Thyroid gland (tissue), 4 donors: ENCODE results near the gene ASXL1. TPM values are rescaled to one million over a fixed set of nuclear protein-coding genes. Genes with fewer than 3 reads are reported as not detected.
A peak's percentile ranks its signal among the peaks of the same experiment; 100 is the strongest.

Experiments used
- DNase-seq, 2 donors: peaks; one replicate each; pipeline ENCODE4 v3.0.0-alpha.2; 2019
- H3K27ac ChIP-seq, 3 donors: fragments of 200-600 bp; sonication (generic); 1 replicate in 2 of 3; 2 replicates in 1 of 3; pipeline ENCODE4 v1.5.1; 2016 to 2019; ENCODE audit warnings: mild to moderate bottlenecking in 1 of 3, moderate library complexity in 1 of 3
- H3K27me3 ChIP-seq: fragments of 200-600 bp; sonication (generic); one replicate; pipeline ENCODE4 v1.5.1; 2019
- H3K36me3 ChIP-seq, 2 donors: fragments of 200-600 bp; sonication (generic); one replicate each; pipeline ENCODE4 v1.5.1; 2016 to 2019
- H3K4me1 ChIP-seq, 2 donors: fragments of 200-600 bp; sonication (generic); one replicate each; pipeline ENCODE4 v1.5.1; 2017 to 2019
- H3K4me3 ChIP-seq, 3 donors: fragments of 200-600 bp; sonication (generic); replicated peaks in 1 of 3; 1 replicate in 2 of 3; 2 replicates in 1 of 3; pipeline ENCODE4 v1.5.1; 2016; ENCODE audit warnings: mild to moderate bottlenecking in 1 of 3
- H3K9me3 ChIP-seq: fragments of 200-600 bp; sonication (generic); one replicate; pipeline ENCODE4 v1.5.1; 2017
- POLR2A ChIP-seq, 2 donors: fragments of 450-650 bp; IDR thresholded peaks; one replicate each; pipeline ENCODE4 v1.6.1; 2017; ENCODE audit warnings: antibody characterized with exemption in 2 of 2, mild to moderate bottlenecking in 2 of 2, moderate library complexity in 1 of 2
- WGBS, 2 donors: methylation state at CpG; one replicate each; pipeline ENCODE4 v1.1.5; 2017; 5-methylcytosine and 5-hydroxymethylcytosine counted together
- intact Hi-C: fragments of 100-400 bp; cut with DNase I; formaldehyde crosslinking; loops from one replicate; pipeline ENCODE4 v1.15.1; 2023
- total RNA-seq, 4 donors: library from RNA; depleted of rRNA; stranded (reverse); fragments of >200 nt; gene quantifications; one replicate each; pipeline ENCODE4 v1.2.3, GENCODE V29; 2016
- TF ChIP-seq, protein P1 (sequence below), 6 experiments: fragments of 200-600 bp in 3 of 6; fragments of 450-650 bp in 3 of 6; sonication (generic) in 3 of 6; IDR thresholded peaks; one replicate each; pipeline ENCODE4 v1.5.1; 2016 to 2019; ENCODE audit warnings: antibody characterized with exemption in 6 of 6, mild to moderate bottlenecking in 2 of 6, inconsistent platforms in 1 of 6, moderate library complexity in 1 of 6

ASXL1 gene
- total RNA-seq, 4 donors from 2014 or later, result 62.1 to 155 (median 67.5) TPM

- H3K27ac ChIP-seq, result no peak overlapping the region
- peaks cover 52 to 58% of the 10 kb centered on the region in 2 donors for H3K36me3 ChIP-seq
- H3K4me1 ChIP-seq, result peaks cover 0 to under 1% of the 10 kb centered on the region in 2 donors
- 89 to 95% methylated on average over 7 of the region's 7 CpGs for WGBS, 2 donors
- intact Hi-C loops, result no loop called here
- TF ChIP-seq, protein P1, sequence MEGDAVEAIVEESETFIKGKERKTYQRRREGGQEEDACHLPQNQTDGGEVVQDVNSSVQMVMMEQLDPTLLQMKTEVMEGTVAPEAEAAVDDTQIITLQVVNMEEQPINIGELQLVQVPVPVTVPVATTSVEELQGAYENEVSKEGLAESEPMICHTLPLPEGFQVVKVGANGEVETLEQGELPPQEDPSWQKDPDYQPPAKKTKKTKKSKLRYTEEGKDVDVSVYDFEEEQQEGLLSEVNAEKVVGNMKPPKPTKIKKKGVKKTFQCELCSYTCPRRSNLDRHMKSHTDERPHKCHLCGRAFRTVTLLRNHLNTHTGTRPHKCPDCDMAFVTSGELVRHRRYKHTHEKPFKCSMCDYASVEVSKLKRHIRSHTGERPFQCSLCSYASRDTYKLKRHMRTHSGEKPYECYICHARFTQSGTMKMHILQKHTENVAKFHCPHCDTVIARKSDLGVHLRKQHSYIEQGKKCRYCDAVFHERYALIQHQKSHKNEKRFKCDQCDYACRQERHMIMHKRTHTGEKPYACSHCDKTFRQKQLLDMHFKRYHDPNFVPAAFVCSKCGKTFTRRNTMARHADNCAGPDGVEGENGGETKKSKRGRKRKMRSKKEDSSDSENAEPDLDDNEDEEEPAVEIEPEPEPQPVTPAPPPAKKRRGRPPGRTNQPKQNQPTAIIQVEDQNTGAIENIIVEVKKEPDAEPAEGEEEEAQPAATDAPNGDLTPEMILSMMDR (IDR thresholded peaks at IDR 0.05), result no peak
- no peak for TF ChIP-seq POLR2A (IDR thresholded peaks at IDR 0.05)
- no peaks in the 10 kb centered on the region for H3K9me3 ChIP-seq
- H3K27me3 ChIP-seq, result no peaks in the 10 kb centered on the region
- no peak overlapping the region for H3K4me3 ChIP-seq
- no peak for DNase-seq
Observed at GRCh38 chr20:32429343-32429742, 71.2 kb downstream of the ASXL1 start.

- Histone ChIP-seq H3K9me3 (no peaks in the 10 kb centered on the region), H3K4me3 (no peak overlapping the region), H3K4me1 (no peaks in the 10 kb centered on the region), H3K36me3 (peaks cover 57 to 63% of the 10 kb centered on the region in 2 donors), H3K27ac (no peak overlapping the region), H3K27me3 (no peaks in the 10 kb centered on the region)
- WGBS, 2 donors, result 95 to 96% methylated on average over 15 to 16 of the region's 16 CpGs
- TF ChIP-seq POLR2A (IDR thresholded peaks at IDR 0.05), result no peak
- TF ChIP-seq, protein P1 (IDR thresholded peaks at IDR 0.05), result no peak
- intact Hi-C loops, result no loop called here
- DNase-seq, result no peak
Observed at GRCh38 chr20:32429745-32430360, 71.7 kb downstream of the ASXL1 start.

DNA sequence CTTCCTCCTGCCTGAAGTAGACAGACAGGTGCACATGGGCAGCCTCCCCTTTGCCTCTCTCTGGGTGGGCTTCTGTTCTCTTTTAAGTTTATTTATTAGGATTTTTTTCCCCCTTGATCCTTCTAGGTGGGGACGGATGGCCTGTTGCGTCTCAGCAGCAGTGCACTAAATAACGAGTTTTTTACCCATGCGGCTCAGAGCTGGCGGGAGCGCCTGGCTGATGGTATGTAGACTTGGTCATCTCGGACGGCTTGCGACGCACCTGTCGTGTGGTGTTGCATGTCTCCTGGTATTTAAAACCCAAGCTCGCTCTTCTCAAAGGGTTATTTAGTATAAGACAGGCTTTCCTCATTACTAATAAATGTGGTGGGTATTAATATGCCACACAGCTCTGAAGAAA, 73.3 kb downstream of the ASXL1 start:
- no peak overlapping the region for H3K27ac ChIP-seq
- 96 to 98% methylated on average over 12 of the region's 12 CpGs for WGBS, 2 donors
- H3K36me3 ChIP-seq, result peaks cover 71 to 79% of the 10 kb centered on the region in 2 donors

GRCh38 chr20:32432277-32432676, 74.1 kb downstream of the ASXL1 start:
- intact Hi-C loops, result no loop called here
- TF ChIP-seq, protein P1 (IDR thresholded peaks at IDR 0.05), result no peak
- no peak for TF ChIP-seq POLR2A (IDR thresholded peaks at IDR 0.05)
- Histone ChIP-seq H3K4me3 (no peak overlapping the region), H3K9me3 (no peaks in the 10 kb centered on the region), H3K27me3 (no peaks in the 10 kb centered on the region), H3K27ac (peak overlapping the region in 1 of 3 donors; percentile 7), H3K36me3 (peaks cover 79 to 80% of the 10 kb centered on the region in 2 donors), H3K4me1 (no peaks in the 10 kb centered on the region)
- no peak for DNase-seq
- 74 to 96% methylated on average over 2 of the region's 2 CpGs for WGBS, 2 donors

More for the DNA sequence above, 73.3 kb downstream of the ASXL1 start:
- no peak for TF ChIP-seq POLR2A (IDR thresholded peaks at IDR 0.05)
- TF ChIP-seq, protein P1 (IDR thresholded peaks at IDR 0.05), result no peak
- H3K27me3 ChIP-seq, result no peaks in the 10 kb centered on the region
- DNase-seq, result no peak
- H3K4me1 ChIP-seq, result no peaks in the 10 kb centered on the region
- H3K4me3 ChIP-seq, result no peak overlapping the region
- intact Hi-C loops, result no loop called here
- no peaks in the 10 kb centered on the region for H3K9me3 ChIP-seq

GRCh38 chr20:32433311-32434021, 75.3 kb downstream of the ASXL1 start:
- H3K4me1 ChIP-seq, result no peaks in the 10 kb centered on the region
- H3K27me3 ChIP-seq, result no peaks in the 10 kb centered on the region
- no peak overlapping the region for H3K4me3 ChIP-seq
- peak overlapping the region in 1 of 3 donors; percentile 13 for H3K27ac ChIP-seq
- H3K36me3 ChIP-seq, result peaks cover 80 to 84% of the 10 kb centered on the region in 2 donors
- intact Hi-C loops, result no loop called here
- no peaks in the 10 kb centered on the region for H3K9me3 ChIP-seq
- no peak for DNase-seq
- 79 to 88% methylated on average over 15 to 17 of the region's 20 CpGs for WGBS, 2 donors
- no peak for TF ChIP-seq POLR2A (IDR thresholded peaks at IDR 0.05)
- TF ChIP-seq, protein P1 (IDR thresholded peaks at IDR 0.05), result no peak
